ENCODE measurements around the gene STEAP3.

STEAP3 gene

DNA sequence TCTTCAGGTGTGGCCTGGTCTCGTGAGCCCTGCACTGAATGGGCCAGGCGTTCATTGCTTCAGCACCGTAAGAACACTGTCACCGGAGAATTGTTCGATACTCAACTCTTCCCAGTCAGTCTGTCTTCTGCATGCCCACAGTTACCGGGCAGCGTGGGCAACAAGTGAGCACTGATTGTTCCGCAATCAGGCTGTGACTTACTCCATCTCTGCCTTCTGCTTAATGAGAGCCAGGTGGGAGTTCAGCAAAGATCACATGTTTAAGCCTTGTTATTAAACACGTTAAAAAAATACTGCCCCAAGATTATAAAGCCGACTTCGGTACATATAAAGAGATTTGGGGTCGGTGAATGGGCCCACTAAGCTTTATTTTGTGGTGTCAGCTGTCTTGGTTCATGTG, 3.7 kb downstream of the STEAP3 start:
- no peak for DNase-seq

DNA sequence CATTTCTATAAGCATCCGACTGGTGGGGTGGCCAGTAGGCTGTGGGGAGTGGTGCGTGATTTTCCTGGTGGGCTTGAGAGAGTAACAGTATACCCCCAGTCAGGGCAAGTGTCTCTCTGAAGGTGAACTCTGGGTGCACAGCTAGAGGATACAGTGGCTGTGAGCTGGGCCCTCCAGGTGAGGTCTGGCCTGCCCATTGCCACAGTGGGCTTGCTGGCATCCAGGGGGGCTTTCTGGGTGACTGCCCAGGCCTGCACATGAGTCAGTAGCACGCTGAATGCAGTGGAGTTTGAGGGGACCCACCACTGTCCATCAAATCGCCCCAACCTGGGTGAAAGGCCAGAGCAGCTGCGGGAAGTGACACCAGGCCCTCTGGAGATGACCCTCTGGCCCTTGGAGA, 4.5 kb downstream of the STEAP3 start:
- no peak for DNase-seq

DNA sequence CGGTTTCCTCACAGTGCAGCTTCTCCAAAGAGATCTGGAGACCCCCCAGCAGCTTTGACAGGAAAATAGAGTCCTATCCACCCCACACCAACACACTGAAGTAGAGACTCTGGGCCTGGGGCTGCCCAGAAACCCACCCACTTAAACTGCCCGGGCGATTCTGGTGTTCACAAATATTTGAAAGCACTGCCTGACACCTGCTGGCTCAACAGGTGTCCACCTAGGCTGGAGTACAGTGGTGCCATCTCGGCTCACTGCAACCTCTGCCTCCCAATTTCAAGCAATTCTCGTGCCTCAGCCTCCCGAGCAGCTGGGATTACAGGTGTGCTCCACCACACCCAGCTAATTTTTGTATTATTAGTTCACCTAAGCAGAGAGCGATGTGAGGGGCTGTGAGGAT, 5.3 kb downstream of the STEAP3 start:
- no peak for DNase-seq

DNA sequence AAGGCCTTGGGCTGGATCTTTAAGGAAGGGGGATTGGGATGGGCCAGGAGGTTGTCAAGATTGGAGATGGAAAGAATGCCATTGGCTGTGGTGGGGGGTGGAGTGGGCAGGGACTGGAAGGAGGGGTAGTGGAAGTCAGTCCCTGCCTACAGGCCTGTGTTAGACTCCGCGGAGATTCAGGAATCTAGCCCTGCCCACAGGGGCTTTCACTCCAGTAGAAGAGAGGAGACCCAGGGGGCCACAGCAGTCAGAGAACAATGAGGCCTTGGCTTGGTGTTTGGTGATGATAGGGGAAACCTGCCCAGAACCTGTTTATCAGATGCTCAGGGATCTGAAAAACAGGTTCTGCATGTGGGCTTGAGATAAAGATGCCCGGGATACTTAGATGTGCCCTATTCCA, 6.1 kb downstream of the STEAP3 start:
- DNase-seq = no peak

DNA sequence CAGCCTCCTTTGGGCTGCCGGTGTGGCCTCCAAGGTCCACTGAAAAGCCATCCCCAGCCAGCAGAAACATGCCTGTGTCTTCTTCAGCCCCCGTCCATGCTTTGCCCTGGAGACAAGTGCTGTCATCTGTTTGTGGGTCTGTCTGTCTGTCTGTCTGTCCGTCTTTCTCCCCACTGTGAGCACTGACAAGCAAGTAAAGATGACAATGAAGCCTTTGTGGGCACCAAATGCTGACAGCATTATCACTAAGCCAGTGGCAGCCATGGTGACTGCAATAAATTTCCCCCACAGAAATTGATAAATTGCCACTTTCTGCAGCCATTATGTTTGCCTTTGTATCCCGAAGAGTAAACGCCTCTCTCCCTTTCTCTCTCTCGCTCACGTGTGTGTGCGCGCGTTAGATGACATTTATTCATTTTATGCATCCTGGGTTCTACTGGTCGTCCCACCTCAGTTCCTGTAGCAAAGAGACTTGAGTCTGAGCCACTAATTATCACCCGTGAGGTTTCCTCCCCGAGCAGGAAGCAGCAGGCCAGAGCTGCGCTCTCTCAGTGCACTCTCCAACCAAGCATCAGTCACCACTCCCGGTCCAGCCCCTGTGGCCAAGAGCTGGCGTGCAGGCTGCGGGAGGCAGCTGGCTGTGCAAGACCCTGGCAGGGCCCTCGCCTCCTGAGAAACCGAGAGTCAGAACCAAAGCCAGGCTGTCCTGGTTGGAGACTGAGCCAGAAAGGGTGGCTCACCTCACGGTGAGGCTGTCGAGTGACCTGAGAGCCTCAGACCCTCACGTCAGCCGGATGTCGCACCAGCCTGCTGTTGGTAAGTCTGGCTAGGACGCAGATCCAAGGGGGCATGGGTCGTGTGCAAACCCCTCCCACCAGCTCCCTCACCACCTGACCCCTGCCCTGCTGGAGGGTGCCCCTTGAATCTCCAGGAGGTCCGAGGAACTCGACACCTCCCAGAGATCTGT, 6.9 kb downstream of the STEAP3 start:
- DNase-seq = no peak

DNA sequence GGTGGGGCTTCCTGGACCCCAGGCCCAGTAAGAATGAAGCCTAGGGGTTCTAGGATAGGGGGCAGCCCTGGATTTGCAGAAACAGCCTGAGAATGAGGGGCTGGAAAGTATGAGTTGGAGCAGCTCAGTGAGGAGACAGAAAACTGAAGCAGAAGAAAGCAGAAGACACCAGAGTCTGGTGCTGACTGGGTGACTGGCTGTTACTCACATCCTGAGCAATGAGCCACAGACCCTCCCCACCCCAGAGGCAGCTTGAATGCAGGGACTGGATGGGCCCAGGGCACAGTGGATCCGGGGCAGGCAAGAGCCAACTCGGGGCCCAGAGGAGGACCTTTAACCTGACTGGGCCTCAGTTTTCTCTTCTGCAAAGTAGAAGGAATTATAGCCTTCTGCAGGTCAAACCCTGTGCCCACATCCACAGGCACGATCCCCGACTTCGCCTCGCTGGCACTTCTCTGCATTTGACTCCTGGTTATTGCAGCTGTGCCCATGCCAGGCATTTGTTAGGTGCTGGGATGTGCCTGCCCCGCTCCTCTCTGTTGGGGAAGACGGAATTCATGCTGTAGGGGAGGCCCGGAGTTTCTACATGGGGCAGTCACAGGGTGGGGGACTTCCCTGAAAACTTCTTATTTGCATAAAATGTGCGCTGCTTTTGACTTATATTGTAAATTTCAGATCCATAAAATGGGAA, 8.5 kb downstream of the STEAP3 start:
- DNase-seq = peak; percentile 42

DNA sequence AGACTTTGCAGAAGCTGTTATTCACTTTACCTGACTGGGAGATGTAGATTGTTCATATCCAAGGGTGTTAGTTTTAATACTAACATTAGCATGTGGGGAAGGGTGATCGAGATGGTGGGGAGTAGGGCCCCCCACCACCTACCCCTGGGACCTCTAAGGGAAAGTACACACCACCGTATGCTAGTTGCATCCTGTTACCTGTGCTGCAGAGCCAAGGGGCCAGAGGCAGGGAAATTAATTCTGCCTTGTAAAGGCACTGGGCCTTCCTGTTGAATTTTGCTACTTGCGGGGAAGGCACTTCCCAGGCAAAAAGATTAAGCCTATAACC, 9.0 kb downstream of the STEAP3 start:
- DNase-seq = no peak

DNA sequence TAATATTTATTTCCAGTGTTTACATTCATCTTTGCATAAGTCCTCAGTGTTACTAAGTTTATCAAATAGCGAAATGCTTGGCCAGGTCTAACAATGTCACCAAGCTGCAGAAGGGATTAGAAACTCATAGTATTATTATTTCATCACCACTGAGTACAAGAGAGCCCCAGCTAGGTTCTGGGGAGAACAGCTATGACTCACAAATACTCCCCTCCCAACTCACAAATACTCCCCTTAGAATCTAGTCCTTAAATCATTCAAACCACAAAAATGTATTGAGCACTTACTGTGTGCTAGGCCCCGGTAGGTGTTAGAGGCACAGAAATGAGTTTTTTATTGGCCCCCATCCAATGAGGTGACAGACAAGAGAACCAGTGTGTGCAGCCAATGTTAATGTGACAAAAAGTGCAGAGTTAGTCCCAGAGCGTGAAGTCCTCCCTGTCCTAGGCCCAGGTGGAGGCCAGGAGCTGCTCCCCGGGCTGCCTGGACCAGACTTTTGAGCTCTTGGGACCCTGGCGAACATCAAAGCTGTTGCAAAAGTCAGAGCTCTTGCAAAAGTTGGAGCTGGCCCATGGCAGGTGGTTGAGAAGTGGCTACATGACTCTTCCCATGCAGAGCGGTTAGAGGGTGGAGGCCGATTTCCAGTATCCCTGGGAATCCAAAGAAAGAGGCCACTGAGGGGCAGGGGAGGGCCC, 9.8 kb downstream of the STEAP3 start:
- no peak for DNase-seq

DNA sequence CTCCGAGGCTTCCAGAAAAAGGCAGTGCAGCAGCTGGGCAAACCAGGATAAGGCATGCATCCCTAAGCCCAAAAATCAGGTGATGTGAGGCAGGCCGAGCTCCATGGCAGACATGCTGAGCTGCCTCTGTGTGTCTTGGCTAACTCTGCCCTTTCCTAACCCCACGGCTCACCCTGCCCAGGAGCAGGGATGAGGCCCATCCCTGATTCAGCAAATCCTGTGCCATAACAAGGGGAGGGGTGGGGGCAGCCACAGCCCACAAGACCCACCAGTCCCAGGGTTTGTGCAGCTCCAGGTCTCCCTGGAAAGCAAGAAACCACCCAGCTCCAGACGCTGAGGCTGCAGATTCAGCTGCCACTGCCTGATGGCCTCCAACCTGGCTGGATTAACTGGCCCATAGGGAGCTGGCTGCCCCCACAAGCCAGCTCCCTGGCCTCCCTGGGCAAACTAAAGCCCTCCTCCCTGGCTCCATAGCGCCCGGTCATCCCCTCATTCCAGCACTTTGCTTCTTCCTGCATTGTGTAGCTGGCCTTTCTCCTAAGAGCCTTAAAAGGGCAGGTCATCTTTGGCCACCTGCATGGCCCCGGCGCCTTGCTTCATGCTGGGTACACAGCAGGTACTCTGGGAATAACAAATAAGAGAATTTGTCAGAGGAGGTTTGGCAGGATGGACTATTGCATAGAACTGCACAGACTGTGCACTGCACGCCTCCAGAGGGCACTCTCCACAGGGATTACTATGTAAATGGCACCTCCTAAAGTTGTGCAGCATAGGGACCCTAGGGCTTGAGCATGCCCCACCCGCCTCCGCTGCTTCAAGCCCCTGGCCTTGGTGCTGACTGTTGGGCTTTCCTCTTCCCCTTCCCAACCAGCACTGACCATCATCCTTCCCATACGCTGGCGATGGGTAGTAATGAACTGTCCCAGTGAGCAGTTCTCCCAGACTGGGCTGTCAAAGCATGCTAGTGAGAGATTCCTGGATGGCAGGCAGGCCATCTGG, 10.7 kb downstream of the STEAP3 start:
- DNase-seq = no peak

DNA sequence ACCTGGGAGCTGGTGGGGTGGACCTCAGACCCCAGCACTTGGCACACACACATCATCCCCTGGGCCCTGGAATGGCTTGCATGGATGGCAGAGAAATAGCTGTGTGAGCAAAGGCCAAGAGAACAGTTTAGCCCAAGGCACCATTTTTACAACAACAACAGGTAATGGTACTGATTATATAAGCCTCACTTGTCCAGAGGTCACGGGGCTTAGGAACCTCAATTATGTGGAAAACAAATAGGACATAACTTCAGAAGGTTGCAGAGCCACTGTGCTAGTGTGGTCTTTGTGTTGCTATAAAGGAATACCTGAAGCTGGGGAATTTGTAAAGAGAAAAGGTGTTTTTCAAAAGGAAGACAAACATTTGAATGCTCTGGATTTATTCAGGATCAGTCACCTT, 13.2 kb downstream of the STEAP3 start:
- DNase-seq = no peak

DNA sequence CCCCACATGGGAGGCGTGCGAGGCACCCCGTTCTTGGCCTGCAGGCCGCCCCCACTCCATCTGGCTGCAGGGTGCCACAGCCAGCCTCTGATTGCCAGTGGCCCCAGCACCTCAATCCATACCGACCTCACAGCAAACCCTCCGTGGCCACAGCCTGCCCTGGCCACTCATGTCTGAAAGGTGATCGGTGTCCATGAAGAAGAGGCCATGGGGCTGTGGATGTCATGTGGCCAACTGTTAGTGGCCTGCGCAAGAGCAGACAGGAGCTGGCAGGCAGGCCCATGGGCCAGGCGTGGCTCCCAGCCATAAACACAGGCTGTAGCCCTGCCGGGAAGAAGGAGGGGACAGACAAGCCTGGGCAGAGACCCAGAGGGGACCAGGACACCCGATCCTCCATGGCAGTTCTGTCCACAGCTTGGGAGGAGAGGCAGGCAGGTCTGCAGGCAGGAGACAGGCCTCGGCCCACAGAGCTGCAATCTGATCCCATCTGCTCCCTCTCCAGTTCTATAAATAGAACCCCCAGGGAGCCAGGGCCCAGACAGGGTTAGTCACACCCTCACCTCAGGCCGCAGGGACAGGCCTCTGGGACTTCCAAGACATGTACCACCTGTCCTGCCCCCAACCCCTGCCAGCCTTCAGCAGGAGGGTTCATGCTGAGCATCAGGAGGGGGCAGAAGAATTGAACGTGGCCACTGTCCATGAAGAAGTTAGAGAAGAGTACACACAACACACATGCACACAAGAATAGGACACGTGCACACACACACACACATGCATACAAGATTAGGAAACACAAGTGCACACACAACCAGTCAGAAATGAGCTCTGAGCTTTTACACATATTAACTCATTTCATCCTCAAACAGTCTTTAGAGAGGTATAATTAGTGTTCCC, 16.9 kb downstream of the STEAP3 start:
- no peak for DNase-seq

DNA sequence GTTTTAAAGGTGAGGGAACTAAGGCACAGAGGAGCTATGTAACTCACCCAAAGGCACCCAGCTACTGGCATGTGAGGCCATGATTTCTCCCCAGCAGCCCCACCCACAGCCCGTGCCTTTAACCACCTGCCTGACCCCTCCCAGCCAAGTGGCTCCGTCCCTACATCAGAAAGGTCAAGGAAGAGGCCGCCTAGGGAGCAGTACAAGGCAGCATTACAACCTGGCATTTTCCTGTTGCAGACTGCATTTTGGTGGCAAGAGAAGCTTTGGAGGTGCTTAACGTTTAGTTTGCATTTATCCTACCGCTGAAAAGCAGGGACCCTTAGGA, 17.5 kb downstream of the STEAP3 start:
- DNase-seq = no peak

DNA sequence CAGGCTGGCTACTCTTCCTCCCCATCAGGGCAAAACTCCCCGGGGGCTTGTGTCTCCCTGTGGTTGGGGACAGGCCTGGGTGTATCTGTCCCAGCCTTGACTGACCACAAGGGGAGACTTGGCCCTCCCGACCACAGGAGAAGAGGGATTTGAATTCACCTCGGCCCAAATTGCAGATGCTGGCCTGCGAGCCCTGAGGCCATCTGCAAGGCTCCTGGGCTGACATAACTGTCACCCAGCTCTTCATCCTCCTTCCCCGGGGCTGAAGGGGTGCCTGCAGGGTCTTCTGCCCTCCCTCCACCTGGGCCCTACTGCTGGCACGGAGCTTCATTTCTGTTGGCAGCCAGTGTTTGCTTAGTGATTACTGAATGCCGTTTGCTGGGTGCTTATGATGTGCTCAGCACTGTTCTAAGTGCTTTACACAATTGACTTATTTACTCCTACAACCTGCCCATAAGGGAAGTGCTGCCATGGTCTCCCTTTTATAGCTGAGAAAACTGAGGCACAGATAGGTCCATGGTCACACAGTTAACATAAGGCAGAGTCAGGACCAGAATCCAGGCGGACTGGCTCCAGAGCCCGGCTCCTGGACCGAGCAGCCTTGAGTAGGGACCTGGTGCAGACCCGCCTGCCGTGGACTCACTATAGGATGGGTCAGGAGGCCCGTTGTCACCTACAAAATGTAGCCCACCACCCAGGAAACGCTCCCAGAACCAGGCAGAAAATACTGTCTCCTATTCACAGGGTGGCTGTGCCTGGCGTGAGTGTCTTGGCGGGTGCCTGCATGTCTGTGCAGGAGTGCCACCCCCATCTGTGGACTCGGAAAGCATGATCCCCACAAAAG, 18.9 kb downstream of the STEAP3 start:
- DNase-seq = no peak

DNA sequence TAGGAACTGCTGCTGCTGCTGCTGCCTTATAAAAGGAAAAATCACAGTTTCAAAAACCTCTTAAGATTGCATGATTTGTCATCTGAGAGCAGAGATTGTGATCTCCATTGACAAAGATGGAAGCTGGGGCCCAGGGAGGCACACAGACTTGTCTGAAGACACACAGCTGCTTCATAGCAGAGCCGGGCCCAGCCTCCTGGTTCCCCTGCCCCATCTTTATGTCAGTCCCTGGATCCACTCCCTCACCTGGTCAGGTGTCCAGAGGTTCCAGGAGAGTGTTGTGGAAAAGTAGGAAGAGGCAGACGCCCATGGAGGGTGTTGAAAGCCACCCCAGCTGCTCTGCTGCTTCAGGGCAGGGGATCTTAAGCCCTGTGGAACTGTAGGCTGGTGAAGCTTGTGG, 20.0 kb downstream of the STEAP3 start:
- DNase-seq = no peak

DNA sequence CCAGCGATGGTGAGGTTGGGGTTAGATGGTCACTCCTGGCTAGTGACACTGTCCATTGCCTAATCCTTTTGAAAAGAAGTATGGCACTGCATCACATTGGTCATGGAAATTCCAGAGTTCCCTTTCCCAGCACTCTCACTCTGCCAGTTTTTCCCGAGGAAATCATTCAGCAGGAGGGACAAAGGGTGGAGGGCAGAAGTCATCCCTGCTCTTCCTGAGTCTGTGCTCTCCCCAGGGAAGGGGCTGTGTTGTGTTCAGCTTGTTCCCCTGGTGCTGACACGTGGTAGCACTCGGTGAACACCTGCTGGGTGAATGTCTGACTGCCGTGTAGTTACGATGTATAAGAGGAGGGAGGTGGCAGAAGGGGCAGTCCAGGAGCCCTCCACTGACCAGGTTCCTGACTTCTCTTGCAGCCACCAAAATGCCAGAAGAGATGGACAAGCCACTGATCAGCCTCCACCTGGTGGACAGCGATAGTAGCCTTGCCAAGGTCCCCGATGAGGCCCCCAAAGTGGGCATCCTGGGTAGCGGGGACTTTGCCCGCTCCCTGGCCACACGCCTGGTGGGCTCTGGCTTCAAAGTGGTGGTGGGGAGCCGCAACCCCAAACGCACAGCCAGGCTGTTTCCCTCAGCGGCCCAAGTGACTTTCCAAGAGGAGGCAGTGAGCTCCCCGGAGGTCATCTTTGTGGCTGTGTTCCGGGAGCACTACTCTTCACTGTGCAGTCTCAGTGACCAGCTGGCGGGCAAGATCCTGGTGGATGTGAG, 21.6 kb downstream of the STEAP3 start:
- no peak for DNase-seq

DNA sequence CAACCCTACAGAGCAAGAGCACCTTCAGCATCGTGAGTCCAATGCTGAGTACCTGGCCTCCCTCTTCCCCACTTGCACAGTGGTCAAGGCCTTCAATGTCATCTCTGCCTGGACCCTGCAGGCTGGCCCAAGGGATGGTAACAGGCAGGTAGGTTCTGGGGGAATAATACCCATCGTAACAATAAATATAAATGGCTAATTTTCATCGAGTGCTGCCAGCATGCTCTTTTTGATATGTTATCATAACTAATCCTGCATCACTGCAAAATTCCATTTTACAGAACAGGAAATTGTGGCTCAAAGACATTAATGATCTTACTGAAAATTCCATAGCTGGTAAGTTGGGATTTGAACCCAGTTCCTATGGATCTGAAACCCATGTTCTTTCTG, 22.2 kb downstream of the STEAP3 start:
- DNase-seq = no peak

DNA sequence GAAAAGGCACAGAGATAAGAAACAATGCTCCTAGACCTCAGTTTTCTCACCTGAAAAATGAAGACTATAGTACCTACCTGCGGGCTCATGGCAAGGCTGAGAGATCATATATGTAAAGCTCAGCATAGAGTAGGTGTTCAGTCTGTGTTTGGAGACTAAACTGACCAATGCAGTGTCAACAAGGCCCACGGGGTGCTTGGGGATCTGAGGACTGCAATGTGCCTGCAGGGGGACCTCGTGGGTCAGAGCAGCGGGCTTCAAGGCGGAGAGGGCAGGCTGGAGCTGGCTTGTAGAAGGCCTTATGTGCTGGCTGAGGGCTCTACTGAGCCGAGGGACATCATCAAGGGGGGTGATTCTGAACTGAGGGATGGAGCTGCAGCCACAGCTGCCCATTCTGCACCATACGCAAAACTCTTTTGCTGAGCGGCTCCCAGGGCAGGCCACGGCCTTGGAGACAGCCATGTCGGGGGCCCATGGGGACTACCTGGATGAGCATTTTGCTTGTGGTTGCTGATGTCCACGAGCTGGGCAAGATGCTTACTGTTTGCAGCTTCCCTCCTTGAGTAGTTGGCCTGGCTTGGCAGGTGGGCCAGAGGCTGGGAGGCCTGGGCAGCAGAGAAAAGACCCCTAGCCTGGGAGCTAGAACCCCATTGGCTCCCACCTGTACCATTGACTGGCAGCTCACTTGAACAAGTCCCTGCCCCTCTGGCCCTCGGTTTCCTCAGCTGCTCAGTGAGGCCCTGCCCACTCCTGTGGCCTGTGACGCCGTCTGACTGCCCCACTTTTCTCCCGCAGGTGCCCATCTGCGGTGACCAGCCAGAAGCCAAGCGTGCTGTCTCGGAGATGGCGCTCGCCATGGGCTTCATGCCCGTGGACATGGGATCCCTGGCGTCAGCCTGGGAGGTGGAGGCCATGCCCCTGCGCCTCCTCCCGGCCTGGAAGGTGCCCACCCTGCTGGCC, 23.5 kb downstream of the STEAP3 start:
- no peak for DNase-seq

DNA sequence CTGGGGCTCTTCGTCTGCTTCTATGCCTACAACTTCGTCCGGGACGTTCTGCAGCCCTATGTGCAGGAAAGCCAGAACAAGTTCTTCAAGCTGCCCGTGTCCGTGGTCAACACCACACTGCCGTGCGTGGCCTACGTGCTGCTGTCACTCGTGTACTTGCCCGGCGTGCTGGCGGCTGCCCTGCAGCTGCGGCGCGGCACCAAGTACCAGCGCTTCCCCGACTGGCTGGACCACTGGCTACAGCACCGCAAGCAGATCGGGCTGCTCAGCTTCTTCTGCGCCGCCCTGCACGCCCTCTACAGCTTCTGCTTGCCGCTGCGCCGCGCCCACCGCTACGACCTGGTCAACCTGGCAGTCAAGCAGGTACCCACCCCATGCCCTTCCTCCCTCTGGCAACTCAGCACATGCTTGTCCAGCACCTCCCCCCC, 24.2 kb downstream of the STEAP3 start:
- DNase-seq = no peak

DNA sequence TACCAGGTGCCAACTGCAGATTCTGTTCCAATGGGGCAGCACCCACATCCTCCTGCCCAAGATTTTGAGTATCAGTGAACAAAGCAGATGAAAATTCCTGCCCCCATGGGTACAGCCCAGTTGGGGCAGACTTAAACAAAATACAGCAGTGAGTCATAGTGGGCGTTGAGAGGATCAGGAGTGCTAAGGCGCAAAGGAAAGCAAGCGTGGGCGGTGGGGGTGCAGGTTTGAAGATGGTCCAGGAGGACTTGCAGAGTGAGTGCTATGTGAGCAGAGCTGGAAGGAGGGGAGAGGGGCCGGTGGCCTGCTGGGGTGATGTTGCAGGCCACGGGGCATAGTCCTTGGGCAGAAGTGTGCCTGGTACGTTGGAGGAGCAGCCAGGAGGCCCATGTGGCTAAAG, 24.7 kb downstream of the STEAP3 start:
- DNase-seq = no peak
